Muscle of leg (tissue), 11 donors: Measurements from ENCODE around the gene LYST. TPM values are rescaled to one million over a fixed set of nuclear protein-coding genes. Genes with fewer than 3 reads are reported as not detected.
"Not testable (repeated sequence)": the region's sequence is repeated elsewhere in the genome, so short reads cannot be mapped to it uniquely, and the experiment has no call there.

Experiments used
- DNase-seq: peaks from one replicate; pipeline ENCODE4 v3.0.0; 2013
- H3K27ac ChIP-seq: one replicate; pipeline ENCODE4 v1.5.1; 2013; ENCODE audit warnings: mild to moderate bottlenecking, low read length, control low read depth
- H3K27me3 ChIP-seq: one replicate; pipeline ENCODE4 v1.6.1; 2013; ENCODE audit warnings: low read length; ENCODE audit not compliant: control insufficient read depth, insufficient read depth
- H3K36me3 ChIP-seq: one replicate; pipeline ENCODE4 v1.6.1; 2013; ENCODE audit warnings: low read length; ENCODE audit not compliant: control insufficient read depth, insufficient read depth
- H3K4me1 ChIP-seq: one replicate; pipeline ENCODE4 v1.6.1; 2013; ENCODE audit warnings: low read length; ENCODE audit not compliant: control insufficient read depth, insufficient read depth
- H3K4me3 ChIP-seq: one replicate; pipeline ENCODE4 v1.5.1; 2013; ENCODE audit warnings: low read length, control low read depth
- H3K9me3 ChIP-seq: replicated peaks from 2 replicates; pipeline ENCODE4 v1.6.1; 2013; ENCODE audit warnings: low read depth, low read length; ENCODE audit not compliant: control insufficient read depth
- WGBS: methylation state at CpG from one replicate; pipeline ENCODE4 v1.1.5; 2013; ENCODE audit warnings: missing lambda C conversion rate; ENCODE audit not compliant: insufficient coverage; 5-methylcytosine and 5-hydroxymethylcytosine counted together
- polyA plus RNA-seq, 8 donors: library from polyadenylated mRNA; unstranded; fragments of 120-200 nt; gene quantifications; one replicate each; pipeline versions ENCODE4 v1.2.1 to v1.2.3, GENCODE V29; 2013; ENCODE audit warnings: inconsistent platforms in 1 of 8, low replicate concordance in 1 of 8; ENCODE audit not compliant: insufficient read length in 8 of 8, insufficient read depth in 1 of 8
- total RNA-seq: library from RNA; stranded (reverse); fragments of 120-200 nt; gene quantifications from one replicate; pipeline ENCODE4 v1.2.4, GENCODE V29; 2013

The LYST gene
- total and polyA plus RNA-seq, 9 donors, result 4.2 to 10.2 (median 5.5) TPM

GRCh38 chr1:235643837-235644692 lies 222.6 kb downstream of the LYST start:
- H3K9me3 ChIP-seq, result no peaks in the 10 kb centered on the region
- no peaks in the 10 kb centered on the region for H3K36me3 ChIP-seq
- H3K27ac ChIP-seq, result no peak overlapping the region
- H3K4me1 ChIP-seq, result peaks cover 12% of the 10 kb centered on the region
- WGBS, result 89% methylated on average over 22 of the region's 23 CpGs
- no peak overlapping the region for H3K4me3 ChIP-seq
- peaks cover 53% of the 10 kb centered on the region for H3K27me3 ChIP-seq
- DNase-seq, result no peak

GRCh38 chr1:235642943-235643371 lies 223.7 kb downstream of the LYST start:
- H3K27me3 ChIP-seq, result peaks cover 42% of the 10 kb centered on the region
- no peaks in the 10 kb centered on the region for H3K9me3 ChIP-seq
- H3K27ac ChIP-seq, result no peak overlapping the region

GRCh38 chr1:235642011-235642942 lies 224.4 kb downstream of the LYST start:
- 49% methylated on average over 40 of the region's 47 CpGs for WGBS
- H3K4me3 ChIP-seq, result no peak overlapping the region
- H3K36me3 ChIP-seq, result no peaks in the 10 kb centered on the region
- no peak overlapping the region for H3K27ac ChIP-seq
- H3K27me3 ChIP-seq, result peaks cover 35% of the 10 kb centered on the region
- H3K4me1 ChIP-seq, result peaks cover 2% of the 10 kb centered on the region
- DNase-seq, result no peak
- no peaks in the 10 kb centered on the region for H3K9me3 ChIP-seq

More at GRCh38 chr1:235642943-235643371, 223.7 kb downstream of the LYST start:
- DNase-seq, result no peak
- WGBS, result 33% methylated on average over 11 of the region's 11 CpGs
- Histone ChIP-seq H3K36me3 (no peaks in the 10 kb centered on the region), H3K4me3 (no peak overlapping the region), H3K4me1 (peaks cover 3% of the 10 kb centered on the region)

- no peaks in the 10 kb centered on the region for H3K36me3 ChIP-seq
- H3K4me1 ChIP-seq, result peaks cover 2% of the 10 kb centered on the region
- peaks cover 29% of the 10 kb centered on the region for H3K27me3 ChIP-seq
- H3K27ac ChIP-seq, result no peak overlapping the region
- no peak overlapping the region for H3K4me3 ChIP-seq
- H3K9me3 ChIP-seq, result no peaks in the 10 kb centered on the region
- WGBS, result 68% methylated on average over 9 of the region's 12 CpGs
- no peak for DNase-seq
These were observed 226.1 kb downstream of the LYST start for GRCh38 chr1:235640580-235640979.

GRCh38 chr1:235639226-235640205 lies 227.2 kb downstream of the LYST start:
- no peak overlapping the region for H3K27ac ChIP-seq
- 71% methylated on average over 8 of the region's 14 CpGs for WGBS
- no peak for DNase-seq
- H3K4me1 ChIP-seq, result peaks cover 2% of the 10 kb centered on the region
- no peaks in the 10 kb centered on the region for H3K9me3 ChIP-seq
- H3K36me3 ChIP-seq, result no peaks in the 10 kb centered on the region
- H3K4me3 ChIP-seq, result no peak overlapping the region
- peaks cover 22% of the 10 kb centered on the region for H3K27me3 ChIP-seq

- not testable (repeated sequence) for H3K9me3 ChIP-seq, H3K4me3 ChIP-seq, H3K36me3 ChIP-seq, H3K4me1 ChIP-seq, H3K27ac ChIP-seq, DNase-seq
- H3K27me3 ChIP-seq, result peaks cover 18% of the 10 kb centered on the region
- no CpG with 5 or more reads among the region's 2 CpGs for WGBS
These were observed 228.1 kb downstream of the LYST start for GRCh38 chr1:235638612-235639011.

- Histone ChIP-seq H3K27ac (no peak overlapping the region), H3K36me3 (no peaks in the 10 kb centered on the region), H3K27me3 (peaks cover 17% of the 10 kb centered on the region), H3K9me3 (no peaks in the 10 kb centered on the region), H3K4me3 (no peak overlapping the region), H3K4me1 (peaks cover 2% of the 10 kb centered on the region)
- DNase-seq, result no peak
- 76% methylated on average over 6 of the region's 10 CpGs for WGBS
These were observed 228.8 kb downstream of the LYST start for GRCh38 chr1:235637756-235638534.

GRCh38 chr1:235635938-235636662 lies 230.6 kb downstream of the LYST start:
- no peak for DNase-seq
- 65% methylated on average over 9 of the region's 12 CpGs for WGBS
- Histone ChIP-seq H3K27ac (no peak overlapping the region), H3K9me3 (no peaks in the 10 kb centered on the region), H3K27me3 (peaks cover 7% of the 10 kb centered on the region), H3K36me3 (no peaks in the 10 kb centered on the region), H3K4me3 (no peak overlapping the region), H3K4me1 (no peaks in the 10 kb centered on the region)
